Erythroblast (primary cell): ENCODE data around the gene WSCD2.

Experiments used
- GATA1 ChIP-seq: IDR thresholded peaks from 2 replicates; pipeline ENCODE4 v1.6.1; 2011; ENCODE audit warnings: low read depth, mild to moderate bottlenecking, control low read depth, low read length, moderate library complexity
- POLR2A ChIP-seq: IDR thresholded peaks from 2 replicates; pipeline ENCODE4 v1.6.1; 2011; ENCODE audit warnings: mild to moderate bottlenecking, low read length

DNA sequence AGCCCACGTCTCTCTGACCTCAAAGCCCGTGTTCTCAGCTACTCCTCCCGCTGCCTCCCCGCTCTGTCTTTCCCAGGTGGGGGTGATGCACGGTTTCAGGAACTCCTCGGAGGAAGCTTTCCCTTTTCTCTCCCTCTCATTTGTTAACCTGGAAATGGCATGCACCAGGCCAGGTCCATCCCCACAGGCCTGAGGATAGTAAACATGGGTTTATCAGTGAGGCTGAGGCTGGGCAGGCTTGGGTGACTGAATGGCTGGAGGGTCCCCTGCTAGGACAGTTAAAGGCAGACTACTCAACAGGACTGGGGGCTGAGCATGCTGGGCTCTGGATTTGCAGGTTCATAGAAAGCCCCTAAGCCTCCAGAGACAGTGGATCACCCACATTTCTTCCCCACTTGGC, 7.6 kb downstream of the WSCD2 start:
- TF ChIP-seq POLR2A, result no peak
- no peak for TF ChIP-seq GATA1
